SHP77 (cell line): Measurements from ENCODE around the gene OTUD7B.
"Not testable (repeated sequence)": the region's sequence is repeated elsewhere in the genome, so short reads cannot be mapped to it uniquely, and the experiment has no call there.

Experiments
- DNase-seq, 2 experiments: peaks; one replicate each; lab custom pipeline; 2025; lab: John Stamatoyannopoulos, UW

The OTUD7B gene

DNA sequence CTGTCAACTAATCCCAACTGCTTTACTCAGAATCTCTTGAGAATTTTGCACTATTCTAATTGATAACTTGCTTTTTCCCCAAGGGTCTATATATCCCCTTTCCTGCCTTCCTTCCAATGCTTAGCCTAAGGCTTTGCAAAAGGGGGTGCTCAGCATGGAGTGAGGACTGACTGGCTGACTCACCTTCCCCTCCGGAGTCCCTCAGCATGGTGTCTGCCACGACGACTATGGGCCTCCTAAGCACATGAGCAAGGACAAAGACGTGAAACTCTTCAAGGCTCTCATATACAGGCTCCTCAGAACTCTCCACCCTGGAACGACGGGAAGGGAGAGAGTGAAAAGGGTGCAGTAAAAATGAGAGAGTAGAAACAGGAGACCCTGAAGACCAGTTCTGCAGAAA lies 60.6 kb downstream of the OTUD7B start:
- DNase-seq, result no peak

DNA sequence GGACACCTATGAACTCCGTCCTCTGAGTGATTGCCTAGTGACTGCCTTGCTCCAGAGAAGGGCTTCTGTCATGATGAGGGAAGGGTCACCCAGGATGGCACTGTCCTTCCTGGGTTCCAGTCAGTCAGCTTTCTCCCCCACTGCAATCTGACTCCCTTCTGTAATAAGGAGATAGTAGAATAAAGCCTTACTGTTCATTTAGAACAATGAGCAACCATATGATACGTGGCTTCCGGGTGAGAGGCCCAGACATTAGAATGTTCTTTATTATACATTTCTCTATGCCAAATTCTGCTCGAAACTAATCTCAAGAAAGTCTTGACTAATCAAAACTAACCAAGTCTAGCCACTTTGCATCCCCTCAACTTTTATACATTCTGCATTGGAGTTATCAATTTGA lies 65.3 kb downstream of the OTUD7B start:
- DNase-seq, result no peak

DNA sequence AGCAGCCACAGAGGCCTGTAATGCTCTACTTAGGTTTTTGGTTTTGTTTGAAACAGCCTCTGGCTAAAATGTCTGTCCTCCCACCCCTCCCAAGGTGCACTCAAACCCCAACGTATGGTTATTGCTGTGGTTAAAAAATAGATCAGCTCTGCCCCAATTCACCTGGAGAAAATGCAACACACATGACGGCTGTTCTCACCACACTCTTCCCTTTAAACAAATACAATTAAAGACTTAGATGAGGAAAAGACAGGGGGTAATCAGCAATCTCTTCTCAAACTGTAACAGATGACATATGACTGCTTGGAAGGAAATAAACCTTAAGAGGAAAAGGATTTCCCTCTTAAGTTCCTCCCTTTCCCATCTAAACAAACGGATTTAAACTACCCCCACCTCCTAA lies 67.6 kb downstream of the OTUD7B start:
- no peak for DNase-seq

DNA sequence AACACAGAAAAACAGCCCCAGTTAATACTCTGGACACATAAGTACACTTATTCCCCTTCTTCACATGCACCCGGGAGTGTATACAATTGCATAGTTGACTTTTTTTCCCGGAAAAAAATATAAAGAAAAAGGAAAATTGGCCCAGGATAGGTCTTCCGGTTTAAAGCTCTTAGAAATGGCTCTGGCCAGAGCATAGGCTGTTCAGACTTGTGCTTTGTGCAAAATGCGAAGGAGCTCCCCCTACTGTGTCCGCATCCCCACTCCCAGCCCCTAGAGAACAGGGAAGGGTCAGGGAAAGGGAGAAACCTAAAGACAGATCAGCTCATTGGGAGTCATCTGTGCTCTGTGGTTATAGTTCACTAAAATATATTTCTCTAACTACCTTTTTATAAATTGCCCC lies 68.3 kb downstream of the OTUD7B start:
- peak; percentile 48 to 79 for DNase-seq

DNA sequence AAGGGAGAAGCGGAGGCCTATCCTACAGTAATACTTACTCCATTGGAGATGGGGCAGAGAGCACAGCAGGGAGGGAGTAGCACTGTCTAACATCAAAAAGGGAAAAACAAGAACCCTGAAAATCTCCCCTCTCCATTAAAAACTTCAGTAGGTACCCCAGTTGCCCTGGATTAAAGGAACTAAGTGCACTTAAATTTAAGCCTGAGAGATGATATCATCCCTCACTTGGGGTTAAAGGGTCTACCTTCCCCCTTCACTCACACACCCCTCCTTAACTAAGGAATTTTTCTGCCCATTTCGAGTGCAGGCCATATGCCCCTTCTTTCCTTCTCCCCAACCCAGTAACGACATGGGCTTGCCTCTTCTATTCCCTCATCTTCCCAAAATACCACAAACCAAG lies 70.1 kb downstream of the OTUD7B start:
- DNase-seq, result no peak

DNA sequence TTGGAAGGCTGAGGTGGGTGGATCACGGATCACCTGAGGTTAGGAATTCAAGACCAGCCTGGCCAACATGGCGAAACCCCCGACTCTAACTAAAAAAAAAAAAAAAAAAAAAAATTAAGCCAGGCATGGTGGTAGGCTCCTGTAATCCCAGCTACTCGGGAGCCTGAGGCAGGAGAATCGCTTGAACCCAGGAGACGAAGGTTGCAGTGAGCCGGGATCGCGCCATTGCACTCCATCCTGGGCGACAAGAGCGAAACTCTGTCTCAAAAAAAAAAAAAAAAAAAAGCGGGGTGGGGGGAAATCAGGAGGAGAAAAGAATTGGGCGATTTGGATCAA lies 71.9 kb downstream of the OTUD7B start:
- not testable (repeated sequence) for DNase-seq

GRCh38 chr1:149937759-149938158 lies 72.8 kb downstream of the OTUD7B start:
- DNase-seq, result no peak

GRCh38 chr1:149936992-149937705 lies 73.4 kb downstream of the OTUD7B start:
- DNase-seq, result no peak

- DNase-seq, result no peak
These were observed 74.1 kb downstream of the OTUD7B start, which contains the start of gene MTMR11 for GRCh38 chr1:149936170-149936991. Gene MTMR11, minus strand, starts transcription at chr1:149936879. Its CDS starts 232 bp downstream, at chr1:149936647.

GRCh38 chr1:149934356-149934755 lies 76.2 kb downstream of the OTUD7B start:
- DNase-seq, result no peak

- DNase-seq, result no peak
These were observed 77.3 kb downstream of the OTUD7B start for GRCh38 chr1:149933208-149933607.

DNA sequence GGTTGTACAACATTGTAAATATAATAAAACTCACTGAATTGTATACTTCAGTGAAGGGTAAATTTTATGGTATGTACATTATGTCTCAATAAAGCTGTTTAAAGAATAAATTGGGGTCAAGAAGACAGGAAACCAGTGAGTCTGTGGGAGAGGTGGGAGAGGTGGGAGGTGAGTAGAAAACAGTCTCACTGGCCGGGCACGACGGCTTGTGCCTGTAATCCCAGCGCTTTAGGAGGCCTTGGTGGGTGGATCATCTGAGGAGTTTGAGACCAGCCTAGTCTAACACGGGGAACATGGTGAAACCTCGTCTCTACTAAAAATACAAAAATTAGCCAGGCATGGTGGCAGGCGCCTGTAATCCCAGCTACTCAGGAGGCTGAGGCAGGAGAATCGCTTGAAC lies 78.1 kb downstream of the OTUD7B start:
- DNase-seq, result no peak

DNA sequence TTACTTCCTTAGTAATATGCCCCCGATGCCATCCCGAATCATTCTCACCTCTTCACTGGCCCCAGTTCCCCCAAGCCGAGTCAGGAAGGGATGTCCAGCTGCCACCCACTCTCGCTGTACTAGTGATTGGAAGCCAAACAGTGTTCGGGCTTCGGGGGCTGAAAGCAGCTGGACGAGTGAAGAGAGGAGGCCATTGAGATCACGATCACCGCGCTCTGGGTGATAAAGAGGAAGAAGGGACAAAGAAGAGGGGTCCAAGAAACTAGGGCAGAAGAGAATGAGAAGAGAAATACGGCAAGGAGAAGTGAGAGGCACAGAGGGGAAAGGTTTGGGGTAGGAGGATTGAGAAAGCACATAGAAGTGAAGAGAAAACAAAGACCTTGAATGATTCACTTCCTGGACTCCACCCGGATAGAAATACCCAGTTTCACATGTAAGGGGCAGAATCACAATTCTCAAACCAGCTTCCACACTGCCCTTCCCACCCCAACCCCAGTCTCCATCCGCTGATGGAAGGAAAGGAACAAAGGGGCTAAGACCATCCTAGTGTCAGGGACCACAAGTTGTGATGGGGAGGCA lies 79.2 kb downstream of the OTUD7B start:
- no peak for DNase-seq

GRCh38 chr1:149929856-149930255 lies 80.7 kb downstream of the OTUD7B start:
- no peak for DNase-seq

- DNase-seq, result no peak
These were observed 82.2 kb downstream of the OTUD7B start for GRCh38 chr1:149928401-149928724.

DNA sequence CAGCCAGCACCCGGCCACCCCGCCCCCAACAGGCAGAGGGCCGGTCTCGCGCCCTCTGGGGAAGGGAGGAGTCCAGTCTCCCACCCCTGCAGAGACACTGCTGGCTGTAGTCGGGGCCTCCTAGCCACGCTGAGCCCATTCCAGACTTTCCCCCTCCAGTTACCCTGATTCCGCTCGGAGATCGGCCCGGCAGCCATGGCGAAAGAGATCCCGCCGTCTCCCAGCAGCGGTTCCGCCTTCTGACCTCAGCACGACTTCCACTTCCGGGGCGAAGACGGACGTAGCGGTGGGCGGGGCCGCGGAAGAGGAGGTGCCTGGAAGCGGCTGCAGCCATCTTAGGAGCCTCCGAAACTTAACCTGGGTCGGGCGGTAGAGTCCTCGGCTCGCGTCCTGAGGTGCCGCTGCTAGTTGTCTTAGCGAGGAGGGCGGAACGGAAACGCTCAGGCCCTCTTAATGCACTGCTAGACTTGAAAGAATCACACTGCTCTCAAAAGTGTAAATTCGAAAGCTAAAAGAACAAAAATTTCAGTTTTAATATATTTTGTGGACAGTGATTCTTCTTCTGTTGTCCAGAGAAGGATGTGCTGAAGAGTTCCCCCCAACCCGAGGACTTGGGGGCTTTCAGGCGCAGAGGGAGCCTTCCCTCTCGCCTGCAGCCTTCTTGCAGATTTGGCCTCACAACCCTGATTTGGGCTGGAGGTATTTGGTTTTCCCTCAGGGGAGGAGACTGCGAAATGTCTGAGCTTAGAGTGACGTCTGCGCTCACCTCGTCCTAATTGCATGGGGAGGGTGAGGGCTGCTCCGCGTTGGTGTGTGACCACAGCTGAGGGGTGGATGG lies 82.7 kb downstream of the OTUD7B start, which contains the start of gene SF3B4:
TSS of gene SF3B4 (minus strand) at position 241 of the 838 bp plus-strand sequence. CDS start at position 197, 44 bp downstream.
- peak; percentile 97 to 99 for DNase-seq

DNA sequence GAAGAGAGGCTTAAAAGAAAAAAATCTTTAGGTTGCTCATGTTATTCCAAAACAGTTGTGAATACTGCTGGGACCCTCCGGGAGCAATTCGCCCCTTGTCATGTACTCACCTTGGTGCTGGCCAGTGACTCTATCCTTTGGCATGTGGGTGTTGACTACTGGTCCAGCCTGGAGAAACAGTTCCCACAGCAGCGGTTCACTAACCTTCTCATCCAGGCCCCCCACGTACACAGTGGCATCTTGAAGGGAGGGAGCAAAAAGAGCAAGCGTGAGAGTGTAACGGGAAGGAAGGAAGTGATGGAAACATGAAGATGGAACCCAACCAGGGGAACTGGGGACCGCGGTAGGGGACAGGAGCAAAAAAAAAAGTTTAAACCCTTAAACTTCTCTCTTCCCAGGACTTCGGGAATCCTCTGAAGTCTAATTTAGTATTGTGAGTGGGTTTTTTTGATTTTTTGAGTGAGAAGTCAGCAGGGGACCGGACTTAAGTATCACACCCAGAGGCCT lies 83.4 kb downstream of the OTUD7B start:
- no peak for DNase-seq

- DNase-seq, result no peak
These were observed 84.2 kb downstream of the OTUD7B start for GRCh38 chr1:149926296-149926695.

- no peak for DNase-seq
These were observed 84.8 kb downstream of the OTUD7B start for GRCh38 chr1:149925751-149926150.

GRCh38 chr1:149925345-149925744 lies 85.2 kb downstream of the OTUD7B start:
- no peak for DNase-seq

- DNase-seq, result no peak
These were observed 86.9 kb downstream of the OTUD7B start for GRCh38 chr1:149923626-149924025.

DNA sequence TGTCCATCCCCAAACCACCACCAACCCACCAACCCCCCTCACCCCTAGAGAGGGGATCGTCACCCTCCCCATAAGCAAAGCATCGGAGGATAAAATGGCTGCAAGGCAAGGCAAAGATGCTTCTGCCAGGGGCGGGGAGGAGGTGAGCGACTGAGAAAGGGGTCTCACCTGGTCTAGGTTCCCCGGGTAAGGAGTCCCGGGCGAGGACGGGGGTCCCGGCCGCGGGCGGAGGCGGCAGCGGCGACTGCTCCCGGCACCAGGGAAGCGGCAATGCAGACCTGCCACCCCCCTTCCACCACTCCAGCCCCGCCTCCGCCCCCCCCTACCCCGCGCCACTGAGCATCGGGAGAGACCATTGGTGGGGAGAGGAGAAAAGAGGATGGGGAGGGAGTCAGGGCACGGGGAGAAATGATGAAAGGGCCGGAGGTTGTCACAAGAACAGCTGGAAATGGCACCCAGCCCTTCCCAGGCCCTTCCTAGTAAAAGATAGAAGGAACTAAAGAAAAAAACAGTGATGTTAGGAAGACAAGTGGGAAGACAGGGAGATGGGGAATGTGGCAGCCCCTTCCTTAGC lies 92.9 kb downstream of the OTUD7B start, which contains the start of gene SV2A:
TSS of gene SV2A (minus strand) at position 274 of the 574 bp plus-strand sequence. CDS start 4,004 bp downstream, outside the sequence.
- peak; percentile 88 to 90 for DNase-seq
